Jurkat, Clone E6-1 (cell line): ENCODE results near the gene KCNMB4.

Source experiments
- DNase-seq: peaks from one replicate; pipeline ENCODE4 v3.0.0-alpha.2; 2011; ENCODE audit warnings: low read depth, low spot score
- H3K4me3 ChIP-seq: 2 replicates; pipeline ENCODE4 v1.5.1; 2011; ENCODE audit warnings: mild to moderate bottlenecking, low read length, control low read depth, moderate library complexity

Gene KCNMB4

GRCh38 chr12:70418101-70418500, 52.0 kb downstream of the KCNMB4 start:
- no peak for DNase-seq
- H3K4me3 ChIP-seq = no peak overlapping the region

GRCh38 chr12:70422631-70423030, 56.5 kb downstream of the KCNMB4 start:
- no peak for DNase-seq
- H3K4me3 ChIP-seq = no peak overlapping the region

GRCh38 chr12:70426620-70427019, 60.5 kb downstream of the KCNMB4 start:
- DNase-seq = no peak
- no peak overlapping the region for H3K4me3 ChIP-seq

GRCh38 chr12:70427611-70428010, 61.5 kb downstream of the KCNMB4 start:
- H3K4me3 ChIP-seq = no peak overlapping the region
- no peak for DNase-seq

GRCh38 chr12:70430400-70430799, 64.3 kb downstream of the KCNMB4 start:
- DNase-seq = no peak
- H3K4me3 ChIP-seq = no peak overlapping the region

GRCh38 chr12:70436836-70437235, 70.7 kb downstream of the KCNMB4 start:
- DNase-seq = no peak
- no peak overlapping the region for H3K4me3 ChIP-seq

GRCh38 chr12:70443062-70443673, 77.1 kb downstream of the KCNMB4 start:
- no peak for DNase-seq
- H3K4me3 ChIP-seq = no peak overlapping the region

GRCh38 chr12:70444903-70445302, 78.8 kb downstream of the KCNMB4 start:
- DNase-seq = no peak
- H3K4me3 ChIP-seq = no peak overlapping the region

GRCh38 chr12:70448371-70448770, 82.3 kb downstream of the KCNMB4 start:
- H3K4me3 ChIP-seq = no peak overlapping the region
- DNase-seq = no peak

- no peak for DNase-seq
- no peak overlapping the region for H3K4me3 ChIP-seq
These were observed 83.1 kb downstream of the KCNMB4 start for GRCh38 chr12:70449074-70449752.

- no peak for DNase-seq
- H3K4me3 ChIP-seq = no peak overlapping the region
These were observed 83.8 kb downstream of the KCNMB4 start for GRCh38 chr12:70449753-70450341.

- no peak overlapping the region for H3K4me3 ChIP-seq
- no peak for DNase-seq
These were observed 85.4 kb downstream of the KCNMB4 start for GRCh38 chr12:70451528-70451927.

- no peak overlapping the region for H3K4me3 ChIP-seq
- no peak for DNase-seq
These were observed 90.9 kb downstream of the KCNMB4 start for GRCh38 chr12:70456953-70457352.

GRCh38 chr12:70459786-70460185, 93.7 kb downstream of the KCNMB4 start:
- no peak for DNase-seq
- H3K4me3 ChIP-seq = no peak overlapping the region

- DNase-seq = no peak
- no peak overlapping the region for H3K4me3 ChIP-seq
These were observed 97.9 kb downstream of the KCNMB4 start for GRCh38 chr12:70463997-70464396.

- no peak overlapping the region for H3K4me3 ChIP-seq
- DNase-seq = no peak
These were observed 100.7 kb downstream of the KCNMB4 start for GRCh38 chr12:70466753-70467152.

- H3K4me3 ChIP-seq = no peak overlapping the region
- DNase-seq = no peak
These were observed 101.4 kb downstream of the KCNMB4 start for GRCh38 chr12:70467476-70467875.

GRCh38 chr12:70467918-70468733, 102.0 kb downstream of the KCNMB4 start:
- no peak overlapping the region for H3K4me3 ChIP-seq
- DNase-seq = no peak

GRCh38 chr12:70468741-70469140, 102.7 kb downstream of the KCNMB4 start:
- DNase-seq = no peak
- H3K4me3 ChIP-seq = no peak overlapping the region

GRCh38 chr12:70469221-70469820, 103.2 kb downstream of the KCNMB4 start:
- DNase-seq = no peak
- no peak overlapping the region for H3K4me3 ChIP-seq
